Heart left ventricle (tissue), 16 donors: ENCODE measurements around the gene PPP1R7. TPM values are rescaled to one million over a fixed set of nuclear protein-coding genes. Genes with fewer than 3 reads are reported as not detected.
"Not testable (repeated sequence)": the region's sequence is repeated elsewhere in the genome, so short reads cannot be mapped to it uniquely, and the experiment has no call there.

Experiments used
- ATAC-seq, 4 donors: fragments of 200-7000 bp; cut with Tn5 transposase; one replicate each; pipeline ENCODE4 v1.9.1; 2020 to 2022; ENCODE audit warnings: moderate library complexity in 4 of 4, mild to moderate bottlenecking in 3 of 4, moderate number of reproducible peaks in 1 of 4
- DNase-seq, 5 donors: peaks; one replicate each; pipeline ENCODE4 v3.0.0-alpha.2; 2020
- H3K27ac ChIP-seq, 12 donors: fragments of 200-600 bp; sonication (generic) in 4 of 12; one replicate each; pipeline versions ENCODE4 v1.5.0 to v1.8.0; 2016 to 2022; ENCODE audit warnings: mild to moderate bottlenecking in 2 of 12
- H3K27me3 ChIP-seq, 9 donors: fragments of 200-600 bp; sonication (generic) in 2 of 9; one replicate each; pipeline versions ENCODE4 v1.5.1 to v1.8.0; 2016 to 2022; ENCODE audit warnings: mild to moderate bottlenecking in 3 of 9
- H3K36me3 ChIP-seq, 9 donors: fragments of 200-600 bp; sonication (generic) in 2 of 9; one replicate each; pipeline versions ENCODE4 v1.5.0 to v1.8.0; 2018 to 2022; ENCODE audit warnings: mild to moderate bottlenecking in 2 of 9
- H3K4me1 ChIP-seq, 12 donors: fragments of 200-600 bp; sonication (generic) in 4 of 12; one replicate each; pipeline versions ENCODE4 v1.5.0 to v1.8.0; 2016 to 2022; ENCODE audit warnings: mild to moderate bottlenecking in 3 of 12
- H3K4me3 ChIP-seq, 12 donors: fragments of 200-600 bp; sonication (generic) in 4 of 12; one replicate each; pipeline versions ENCODE4 v1.5.0 to v1.8.0; 2017 to 2022; ENCODE audit warnings: mild to moderate bottlenecking in 9 of 12, moderate library complexity in 4 of 12
- H3K9me3 ChIP-seq, 12 donors: fragments of 200-600 bp; sonication (generic) in 4 of 12; one replicate each; pipeline versions ENCODE4 v1.5.0 to v1.8.0; 2016 to 2022; ENCODE audit warnings: mild to moderate bottlenecking in 1 of 12
- POLR2A ChIP-seq, 2 donors: fragments of 450-650 bp; IDR thresholded peaks; one replicate each; pipeline ENCODE4 v1.6.1; 2017; ENCODE audit warnings: antibody characterized with exemption in 2 of 2, mild to moderate bottlenecking in 2 of 2, moderate library complexity in 2 of 2
- WGBS, 4 donors: extraction: QIAGEN DNeasy Blood & Tissue Kit in 2 of 4; methylation state at CpG; one replicate each; pipeline versions ENCODE4 v1.1.5 to v1.1.7; 2013 to 2018; 5-methylcytosine and 5-hydroxymethylcytosine counted together
- intact Hi-C, 10 donors: fragments of 100-400 bp; cut with DNase I; formaldehyde crosslinking; loops; one replicate each; pipeline versions ENCODE4 v1.11.1 to v1.14.2; 2022
- long read RNA-seq, 3 donors: library from polyadenylated mRNA; unstranded; transcript quantifications; one replicate each; pipeline ENCODE4 v2.0.0, GENCODE V29; 2020 to 2021
- polyA plus RNA-seq, 2 donors: library from polyadenylated mRNA; stranded (reverse); fragments of 200-250 nt; gene quantifications; one replicate each; pipeline ENCODE4 v1.2.3, GENCODE V29; 2013
- total RNA-seq, 9 donors: library from RNA; depleted of rRNA in 2 of 9; stranded (reverse); fragments of >200 nt in 2 of 9; fragmentation: NEBNext Ultra II Directional in 3 of 9; extraction: Animal tissue kit (Norgen Biotek cat#: 25700) in 3 of 9; gene quantifications; one replicate each; pipeline versions ENCODE4 v1.1.0 to v1.2.4, GENCODE V29; 2016 to 2023
- TF ChIP-seq, protein P1 (sequence below), 12 donors: fragments of 200-600 bp; sonication (generic) in 4 of 12; IDR thresholded peaks; one replicate each; pipeline versions ENCODE4 v1.5.0 to v1.8.0; 2018 to 2022; ENCODE audit warnings: antibody characterized with exemption in 12 of 12, mild to moderate bottlenecking in 5 of 12
- donor health status: ischemic (EF 13 %, LVEDD 7.1; RV severe dilation, severe dysfunction).
- donor health status: healthy with polysubstance abuse.
- donor health status: DM: no; HTN: yes; CAD: no.
- donor health status: DM: no; HTN: no; CAD: no.
- donor health status: ischemic (EF 25% LVEDD 6.9; RV normal size, moderate dysfunction).
- donor health status: ischemic (EF 25% LVEDD 5.7; RV mildly dilated, moderate dysfunction).
- donor health status: healthy.
- donor health status: DM: yes; HTN: yes; CAD: no.
- donor health status: ischemic (EF 35%, LVEDD 5.7; RV mildly dilated, moderate dysfunction).
- donor health status: nonischemic (EF 11% LVEDD 7.7; RV severe dilation, severe dysfunction).
- donor health status: DM: yes; HTN: yes; CAD: no.
- donor health status: PGD.
- donor health status: ischemic (EF 29% LVEDD 5.4; RV normal size, mild dysfunction).
- donor health status: nonischemic (EF 23%, LVEDD 6.1; RV moderate dilation, normal function).

The PPP1R7 gene, protein sequence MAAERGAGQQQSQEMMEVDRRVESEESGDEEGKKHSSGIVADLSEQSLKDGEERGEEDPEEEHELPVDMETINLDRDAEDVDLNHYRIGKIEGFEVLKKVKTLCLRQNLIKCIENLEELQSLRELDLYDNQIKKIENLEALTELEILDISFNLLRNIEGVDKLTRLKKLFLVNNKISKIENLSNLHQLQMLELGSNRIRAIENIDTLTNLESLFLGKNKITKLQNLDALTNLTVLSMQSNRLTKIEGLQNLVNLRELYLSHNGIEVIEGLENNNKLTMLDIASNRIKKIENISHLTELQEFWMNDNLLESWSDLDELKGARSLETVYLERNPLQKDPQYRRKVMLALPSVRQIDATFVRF
- total RNA-seq (100 to 1,000 TPM in 1 of 9 donors, 10 to 100 TPM in 8; 66.7 to 110 (median 74.7) TPM), polyA plus RNA-seq (100 to 1,000 TPM in 1 of 2 donors, 10 to 100 TPM in 1; 82.7 to 103 TPM)
- long read RNA-seq, donor 1, transcript PPP1R7-201 (10 exons, 2,386 nt), result major isoform, 27 of 46 reads
- long read RNA-seq, donor 1, transcript PPP1R7-206 (9 exons, 965 nt), result minor isoform, 8 of 46 reads
- long read RNA-seq, donor 1, partial matches to known transcripts, result 6 of 46 reads
- long read RNA-seq, donor 1, other reads (novel, unspliced or antisense), result 2 of 46 reads
- long read RNA-seq, donor 2, transcript PPP1R7-201 (10 exons, 2,386 nt), result major isoform, 55 of 82 reads
- long read RNA-seq, donor 2, transcript PPP1R7-206 (9 exons, 965 nt), result minor isoform, 8 of 82 reads
- long read RNA-seq, donor 2, partial matches to known transcripts, result 11 of 82 reads
- long read RNA-seq, donor 2, other reads (novel, unspliced or antisense), result 6 of 82 reads
- long read RNA-seq, donor 3, transcript PPP1R7-206 (9 exons, 965 nt), result minor isoform, 5 of 46 reads
- long read RNA-seq, donor 3, transcript PPP1R7-201 (10 exons, 2,386 nt), result major isoform, 27 of 46 reads
- long read RNA-seq, donor 3, partial matches to known transcripts, result 7 of 46 reads
- long read RNA-seq, donor 3, other reads (novel, unspliced or antisense), result 5 of 46 reads

DNA sequence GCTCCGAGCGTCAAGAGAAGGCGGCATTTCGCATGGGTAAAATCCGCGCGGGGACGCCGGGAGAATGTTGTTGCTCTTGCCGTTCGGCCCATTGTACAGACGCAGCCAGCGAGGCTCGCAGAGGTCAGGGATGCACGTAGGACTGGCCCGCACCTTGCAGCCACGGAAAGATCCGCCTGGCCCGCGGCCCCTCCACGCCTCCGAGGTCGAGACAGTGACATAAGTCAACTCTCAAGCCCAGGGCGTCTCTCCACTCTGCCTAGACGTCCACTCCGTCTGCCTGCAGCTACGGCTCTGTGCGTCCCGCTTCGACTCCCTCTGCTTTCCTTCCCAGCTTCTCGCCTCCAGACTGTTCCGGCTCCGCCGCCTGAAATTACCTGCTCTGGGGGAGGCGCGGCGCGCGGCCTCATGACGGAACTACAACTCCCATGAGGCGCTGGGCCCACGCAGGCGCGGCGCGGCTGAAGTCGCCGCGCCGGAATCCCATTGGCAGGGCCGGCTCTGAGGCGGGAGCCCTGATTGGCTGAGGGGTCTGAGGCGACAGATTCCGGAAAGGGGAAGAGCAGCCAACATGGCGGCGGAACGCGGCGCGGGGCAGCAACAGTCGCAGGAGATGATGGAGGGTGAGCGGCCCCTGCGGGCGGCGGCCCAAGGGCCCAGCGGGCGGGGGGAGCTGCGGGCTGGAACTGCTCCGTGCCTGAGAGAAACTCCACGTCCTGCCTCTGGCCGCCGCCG, at the start of gene PPP1R7:
TSS of gene PPP1R7 (plus strand) at position 543 of the 735 bp plus-strand sequence. CDS start at position 572, 29 bp downstream.
- peaks cover 0 to 18% (median 9%) of the 10 kb centered on the region in 9 donors for H3K36me3 ChIP-seq
- H3K4me3 ChIP-seq, result peak within 1 kb of the TSS; percentile 69 to 100 (median 90)
- WGBS, 4 donors, result 0% methylated on average over 41 to 73 of the region's 73 CpGs
- intact Hi-C loops, result loop anchor here in 5 of 10 donors (1.0 to 10.0 kb wide), 6 partner anchors 11 to 485 kb away; partner anchors contain the start of genes MTERF4 (in 2 of the 5), ATG4B (in 1 of the 5) and THAP4 (in 1 of the 5)
- peak; percentile 95 to 97 (median 96) for DNase-seq
- H3K27me3 ChIP-seq, result no peaks in the 10 kb centered on the region
- H3K9me3 ChIP-seq, result no peaks in the 10 kb centered on the region
- H3K27ac ChIP-seq, result peak within 1 kb of the TSS; percentile 29 to 87 (median 84)
- H3K4me1 ChIP-seq, result peaks cover 0 to 23% (median 15%) of the 10 kb centered on the region in 12 donors
- TF ChIP-seq, protein P1, sequence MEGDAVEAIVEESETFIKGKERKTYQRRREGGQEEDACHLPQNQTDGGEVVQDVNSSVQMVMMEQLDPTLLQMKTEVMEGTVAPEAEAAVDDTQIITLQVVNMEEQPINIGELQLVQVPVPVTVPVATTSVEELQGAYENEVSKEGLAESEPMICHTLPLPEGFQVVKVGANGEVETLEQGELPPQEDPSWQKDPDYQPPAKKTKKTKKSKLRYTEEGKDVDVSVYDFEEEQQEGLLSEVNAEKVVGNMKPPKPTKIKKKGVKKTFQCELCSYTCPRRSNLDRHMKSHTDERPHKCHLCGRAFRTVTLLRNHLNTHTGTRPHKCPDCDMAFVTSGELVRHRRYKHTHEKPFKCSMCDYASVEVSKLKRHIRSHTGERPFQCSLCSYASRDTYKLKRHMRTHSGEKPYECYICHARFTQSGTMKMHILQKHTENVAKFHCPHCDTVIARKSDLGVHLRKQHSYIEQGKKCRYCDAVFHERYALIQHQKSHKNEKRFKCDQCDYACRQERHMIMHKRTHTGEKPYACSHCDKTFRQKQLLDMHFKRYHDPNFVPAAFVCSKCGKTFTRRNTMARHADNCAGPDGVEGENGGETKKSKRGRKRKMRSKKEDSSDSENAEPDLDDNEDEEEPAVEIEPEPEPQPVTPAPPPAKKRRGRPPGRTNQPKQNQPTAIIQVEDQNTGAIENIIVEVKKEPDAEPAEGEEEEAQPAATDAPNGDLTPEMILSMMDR (IDR thresholded peaks at IDR 0.05), result peak in 2 of 12 donors; percentile 30 to 37
- TF ChIP-seq POLR2A (IDR thresholded peaks at IDR 0.05), result peak in 1 of 2 donors; percentile 80
- peak; percentile 94 to 98 (median 97) for ATAC-seq

DNA sequence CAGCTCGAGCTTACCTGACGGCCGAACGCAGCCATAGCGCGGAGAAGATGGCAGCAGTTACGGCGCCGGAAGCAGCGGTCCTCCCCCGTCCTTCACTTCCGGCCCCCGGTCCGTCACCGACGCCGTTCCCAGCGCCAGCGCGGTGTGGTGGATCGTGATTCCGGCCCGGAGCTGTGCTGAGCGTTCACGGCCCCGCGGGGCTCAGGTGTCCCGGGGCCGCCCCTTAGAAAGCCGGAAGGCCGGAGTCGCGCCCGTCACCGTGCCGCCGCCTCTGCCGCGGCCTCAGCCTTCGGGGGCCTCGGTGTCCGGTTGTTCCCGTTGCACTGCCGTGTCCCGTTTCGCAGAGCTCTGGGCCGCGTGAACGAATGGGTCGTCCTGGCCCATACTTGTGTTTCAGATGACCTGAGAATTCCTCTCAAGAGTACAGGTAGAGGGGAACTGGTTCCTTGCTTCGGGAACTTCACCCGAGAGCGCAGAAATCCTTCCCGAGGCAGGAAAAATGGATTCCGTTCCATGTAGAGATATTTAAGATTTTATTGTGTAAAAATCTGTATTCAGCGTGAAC, 47.9 kb upstream of the PPP1R7 start, which contains the start of gene MTERF4:
TSS of gene MTERF4 (minus strand) at position 49 of the 565 bp plus-strand sequence. CDS start at position 35, 14 bp downstream.
- Histone ChIP-seq H3K9me3 (no peaks in the 10 kb centered on the region), H3K27ac (peak within 1 kb of the TSS; percentile 68 to 92 (median 85)), H3K27me3 (no peaks in the 10 kb centered on the region), H3K4me1 (peaks cover 5 to 26% (median 18%) of the 10 kb centered on the region in 12 donors), H3K4me3 (peak within 1 kb of the TSS; percentile 59 to 99 (median 86)), H3K36me3 (peaks cover 0 to 30% (median 24%) of the 10 kb centered on the region in 9 donors)
- intact Hi-C loops, result loop anchor here in 4 of 10 donors (2.0 to 10.0 kb wide), 5 partner anchors 46 to 406 kb away; partner anchors contain the start of genes PASK (in 2 of the 4) and STK25 (in 1 of the 4)
- WGBS, 4 donors, result 0 to 1% (median 0%) methylated on average over 50 to 56 of the region's 56 CpGs
- DNase-seq (peak; percentile 87 to 94 (median 90)), ATAC-seq (peak; percentile 97 to 100 (median 99))
- TF ChIP-seq POLR2A (IDR thresholded peaks at IDR 0.05), result no peak
- TF ChIP-seq, protein P1 (IDR thresholded peaks at IDR 0.05), result peak in 1 of 12 donors; percentile 5

GRCh38 chr2:241103176-241103595, 47.1 kb upstream of the PPP1R7 start:
- intact Hi-C loops, result loop anchor here in 4 of 10 donors (2.0 to 10.0 kb wide), 5 partner anchors 46 to 406 kb away; partner anchors contain the start of genes PASK (in 2 of the 4) and STK25 (in 1 of the 4)
- TF ChIP-seq, protein P1 (IDR thresholded peaks at IDR 0.05), result no peak
- TF ChIP-seq POLR2A (IDR thresholded peaks at IDR 0.05), result no peak
- Histone ChIP-seq H3K4me3 (peak overlapping the region in 10 of 12 donors; percentile 68 to 99 (median 88)), H3K4me1 (peaks cover 5 to 26% (median 18%) of the 10 kb centered on the region in 12 donors), H3K9me3 (no peaks in the 10 kb centered on the region), H3K27me3 (no peaks in the 10 kb centered on the region), H3K36me3 (peaks cover 0 to 21% (median 15%) of the 10 kb centered on the region in 9 donors), H3K27ac (peak overlapping the region in 2 of 12 donors; percentile 87 to 92)
- WGBS, 4 donors, result 62 to 66% (median 64%) methylated on average over 5 of the region's 5 CpGs
- DNase-seq (no peak), ATAC-seq (no peak)

- 94 to 97% (median 95%) methylated on average over 10 of the region's 10 CpGs for WGBS, 4 donors
- H3K27me3 ChIP-seq, H3K9me3 ChIP-seq, H3K4me3 ChIP-seq, ATAC-seq, H3K27ac ChIP-seq, DNase-seq, H3K36me3 ChIP-seq: not testable (repeated sequence)
- peaks cover 5 to 26% (median 17%) of the 10 kb centered on the region in 12 donors for H3K4me1 ChIP-seq
- intact Hi-C loops, result loop anchor here in 3 of 10 donors (5.0 to 10.0 kb wide), 3 partner anchors 43 to 110 kb away; partner anchors contain the start of gene PASK (in 2 of the 3)
These were observed 45.7 kb upstream of the PPP1R7 start for GRCh38 chr2:241104611-241105010.
